Heart left ventricle (tissue), 16 donors: ENCODE data around the gene PLD4. TPM values are rescaled to one million over a fixed set of nuclear protein-coding genes. Genes with fewer than 3 reads are reported as not detected.

Source experiments
- ATAC-seq, 4 donors: fragments of 200-7000 bp; cut with Tn5 transposase; one replicate each; pipeline ENCODE4 v1.9.1; 2020 to 2022; ENCODE audit warnings: moderate library complexity in 4 of 4, mild to moderate bottlenecking in 3 of 4, moderate number of reproducible peaks in 1 of 4
- DNase-seq, 5 donors: peaks; one replicate each; pipeline ENCODE4 v3.0.0-alpha.2; 2020
- H3K27ac ChIP-seq, 12 donors: fragments of 200-600 bp; sonication (generic) in 4 of 12; one replicate each; pipeline versions ENCODE4 v1.5.0 to v1.8.0; 2016 to 2022; ENCODE audit warnings: mild to moderate bottlenecking in 2 of 12
- H3K27me3 ChIP-seq, 9 donors: fragments of 200-600 bp; sonication (generic) in 2 of 9; one replicate each; pipeline versions ENCODE4 v1.5.1 to v1.8.0; 2016 to 2022; ENCODE audit warnings: mild to moderate bottlenecking in 3 of 9
- H3K36me3 ChIP-seq, 9 donors: fragments of 200-600 bp; sonication (generic) in 2 of 9; one replicate each; pipeline versions ENCODE4 v1.5.0 to v1.8.0; 2018 to 2022; ENCODE audit warnings: mild to moderate bottlenecking in 2 of 9
- H3K4me1 ChIP-seq, 12 donors: fragments of 200-600 bp; sonication (generic) in 4 of 12; one replicate each; pipeline versions ENCODE4 v1.5.0 to v1.8.0; 2016 to 2022; ENCODE audit warnings: mild to moderate bottlenecking in 3 of 12
- H3K4me3 ChIP-seq, 12 donors: fragments of 200-600 bp; sonication (generic) in 4 of 12; one replicate each; pipeline versions ENCODE4 v1.5.0 to v1.8.0; 2017 to 2022; ENCODE audit warnings: mild to moderate bottlenecking in 9 of 12, moderate library complexity in 4 of 12
- H3K9me3 ChIP-seq, 12 donors: fragments of 200-600 bp; sonication (generic) in 4 of 12; one replicate each; pipeline versions ENCODE4 v1.5.0 to v1.8.0; 2016 to 2022; ENCODE audit warnings: mild to moderate bottlenecking in 1 of 12
- POLR2A ChIP-seq, 2 donors: fragments of 450-650 bp; IDR thresholded peaks; one replicate each; pipeline ENCODE4 v1.6.1; 2017; ENCODE audit warnings: antibody characterized with exemption in 2 of 2, mild to moderate bottlenecking in 2 of 2, moderate library complexity in 2 of 2
- WGBS, 4 donors: extraction: QIAGEN DNeasy Blood & Tissue Kit in 2 of 4; methylation state at CpG; one replicate each; pipeline versions ENCODE4 v1.1.5 to v1.1.7; 2013 to 2018; 5-methylcytosine and 5-hydroxymethylcytosine counted together
- intact Hi-C, 10 donors: fragments of 100-400 bp; cut with DNase I; formaldehyde crosslinking; loops; one replicate each; pipeline versions ENCODE4 v1.11.1 to v1.14.2; 2022
- polyA plus RNA-seq, 2 donors: library from polyadenylated mRNA; stranded (reverse); fragments of 200-250 nt; gene quantifications; one replicate each; pipeline ENCODE4 v1.2.3, GENCODE V29; 2013
- total RNA-seq, 9 donors: library from RNA; depleted of rRNA in 2 of 9; stranded (reverse); fragments of >200 nt in 2 of 9; fragmentation: NEBNext Ultra II Directional in 3 of 9; extraction: Animal tissue kit (Norgen Biotek cat#: 25700) in 3 of 9; gene quantifications; one replicate each; pipeline versions ENCODE4 v1.1.0 to v1.2.4, GENCODE V29; 2016 to 2023
- TF ChIP-seq, protein P1 (sequence below), 12 donors: fragments of 200-600 bp; sonication (generic) in 4 of 12; IDR thresholded peaks; one replicate each; pipeline versions ENCODE4 v1.5.0 to v1.8.0; 2018 to 2022; ENCODE audit warnings: antibody characterized with exemption in 12 of 12, mild to moderate bottlenecking in 5 of 12
- donor health status: ischemic (EF 13 %, LVEDD 7.1; RV severe dilation, severe dysfunction).
- donor health status: healthy with polysubstance abuse.
- donor health status: DM: no; HTN: yes; CAD: no.
- donor health status: DM: no; HTN: no; CAD: no.
- donor health status: ischemic (EF 25% LVEDD 6.9; RV normal size, moderate dysfunction).
- donor health status: ischemic (EF 25% LVEDD 5.7; RV mildly dilated, moderate dysfunction).
- donor health status: healthy.
- donor health status: DM: yes; HTN: yes; CAD: no.
- donor health status: ischemic (EF 35%, LVEDD 5.7; RV mildly dilated, moderate dysfunction).
- donor health status: nonischemic (EF 11% LVEDD 7.7; RV severe dilation, severe dysfunction).
- donor health status: DM: yes; HTN: yes; CAD: no.
- donor health status: PGD.
- donor health status: ischemic (EF 29% LVEDD 5.4; RV normal size, mild dysfunction).
- donor health status: nonischemic (EF 23%, LVEDD 6.1; RV moderate dilation, normal function).

Gene PLD4
- total and polyA plus RNA-seq, 11 donors, result 0.12 to 1.5 (median 0.33) TPM; not detected in 5

DNA sequence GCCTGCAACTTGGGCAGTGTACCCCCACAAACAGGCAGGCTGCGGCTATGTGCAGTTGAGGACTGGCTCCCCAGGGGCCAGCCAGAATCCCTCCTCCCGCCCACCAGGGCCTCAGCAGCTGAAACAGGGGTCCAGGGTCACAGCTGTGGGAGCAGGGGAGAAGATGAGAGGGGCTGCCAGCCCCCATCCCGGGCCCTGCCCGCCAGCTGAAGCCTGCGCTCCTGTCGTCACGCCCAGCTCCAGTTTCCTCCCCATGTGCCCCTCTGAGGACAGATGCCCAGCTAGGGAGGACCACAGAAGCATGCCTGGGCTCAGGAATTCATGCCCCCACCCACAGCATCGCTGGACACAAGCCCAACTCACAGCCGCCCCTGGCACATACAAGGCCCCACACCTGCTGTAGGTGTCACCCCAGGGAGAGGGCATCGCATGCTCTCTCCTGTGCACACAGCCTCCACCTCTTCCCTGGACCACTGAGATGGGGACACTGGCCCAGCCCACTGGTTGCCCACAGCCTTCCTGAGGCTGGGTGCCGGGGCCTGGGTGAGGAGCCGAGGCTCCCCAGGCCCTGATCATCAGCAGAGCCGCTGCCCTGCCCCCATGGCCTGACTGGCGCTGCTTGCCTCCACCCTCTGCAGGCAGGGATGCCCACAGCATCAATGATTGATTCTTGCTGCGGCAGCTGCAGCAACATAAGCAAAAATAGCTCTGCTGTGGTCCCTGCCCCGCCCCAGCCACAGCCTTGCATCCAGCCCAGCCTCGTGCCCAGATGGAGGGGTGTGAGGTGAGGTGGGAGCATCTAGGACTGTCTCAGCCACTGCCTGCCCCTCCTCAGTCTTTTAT, 57.2 kb downstream of the PLD4 start:
- Histone ChIP-seq H3K27me3 (peaks cover 0 to 13% (median 0%) of the 10 kb centered on the region in 9 donors), H3K9me3 (no peaks in the 10 kb centered on the region), H3K27ac (no peak overlapping the region), H3K4me3 (no peak overlapping the region), H3K4me1 (peaks cover 0 to 40% (median 22%) of the 10 kb centered on the region in 12 donors), H3K36me3 (no peaks in the 10 kb centered on the region)
- intact Hi-C loops, result loop anchor here in 3 of 10 donors (2.0 to 5.0 kb wide), 2 partner anchors 39 to 40 kb away; partner anchors contain the start of gene CDCA4 (in 3 of the 3)
- ATAC-seq, result no peak
- TF ChIP-seq POLR2A (IDR thresholded peaks at IDR 0.05), result no peak
- TF ChIP-seq, protein P1, sequence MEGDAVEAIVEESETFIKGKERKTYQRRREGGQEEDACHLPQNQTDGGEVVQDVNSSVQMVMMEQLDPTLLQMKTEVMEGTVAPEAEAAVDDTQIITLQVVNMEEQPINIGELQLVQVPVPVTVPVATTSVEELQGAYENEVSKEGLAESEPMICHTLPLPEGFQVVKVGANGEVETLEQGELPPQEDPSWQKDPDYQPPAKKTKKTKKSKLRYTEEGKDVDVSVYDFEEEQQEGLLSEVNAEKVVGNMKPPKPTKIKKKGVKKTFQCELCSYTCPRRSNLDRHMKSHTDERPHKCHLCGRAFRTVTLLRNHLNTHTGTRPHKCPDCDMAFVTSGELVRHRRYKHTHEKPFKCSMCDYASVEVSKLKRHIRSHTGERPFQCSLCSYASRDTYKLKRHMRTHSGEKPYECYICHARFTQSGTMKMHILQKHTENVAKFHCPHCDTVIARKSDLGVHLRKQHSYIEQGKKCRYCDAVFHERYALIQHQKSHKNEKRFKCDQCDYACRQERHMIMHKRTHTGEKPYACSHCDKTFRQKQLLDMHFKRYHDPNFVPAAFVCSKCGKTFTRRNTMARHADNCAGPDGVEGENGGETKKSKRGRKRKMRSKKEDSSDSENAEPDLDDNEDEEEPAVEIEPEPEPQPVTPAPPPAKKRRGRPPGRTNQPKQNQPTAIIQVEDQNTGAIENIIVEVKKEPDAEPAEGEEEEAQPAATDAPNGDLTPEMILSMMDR (IDR thresholded peaks at IDR 0.05), result no peak
- DNase-seq, result peak in 1 of 5 donors; percentile 41
- 82 to 84% (median 84%) methylated on average over 6 to 17 of the region's 17 CpGs for WGBS, 4 donors

DNA sequence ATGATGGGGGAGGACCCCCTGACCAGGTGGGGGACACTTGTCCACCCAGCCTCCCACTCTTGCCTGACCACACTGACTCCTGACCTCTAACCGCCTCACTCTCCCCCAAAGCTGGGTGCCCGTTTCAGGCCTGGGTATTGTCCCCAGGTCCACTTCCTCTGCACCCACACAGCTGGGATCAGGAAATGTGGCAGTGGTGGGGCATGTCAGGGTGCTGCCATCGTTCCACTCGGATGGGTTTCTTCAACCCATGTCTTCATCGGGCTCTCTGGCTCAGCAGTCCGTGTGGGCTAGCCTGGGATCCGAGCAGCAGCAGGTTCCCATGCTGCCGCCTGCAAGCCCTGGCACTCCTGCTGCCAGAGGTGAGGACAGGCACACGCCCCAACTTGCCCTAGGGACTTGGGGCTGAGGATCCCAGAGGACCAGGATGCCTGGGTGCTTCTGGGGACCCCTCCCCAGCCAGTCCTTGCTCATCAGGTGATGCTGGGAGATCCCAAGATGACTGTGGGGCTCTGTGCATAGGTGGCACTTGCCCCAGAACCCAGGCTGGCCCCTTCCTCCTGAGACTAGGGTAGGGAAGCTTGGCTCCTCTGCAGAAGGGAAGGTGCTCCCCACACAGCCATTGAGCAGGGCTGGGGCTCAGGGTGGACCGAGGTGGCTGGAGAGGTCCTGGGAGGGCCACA, 58.0 kb downstream of the PLD4 start:
- no peak for ATAC-seq
- 81 to 86% (median 86%) methylated on average over 8 to 10 of the region's 10 CpGs for WGBS, 4 donors
- H3K4me1 ChIP-seq, result peaks cover 0 to 41% (median 17%) of the 10 kb centered on the region in 12 donors
- intact Hi-C loops, result loop anchor here in 3 of 10 donors (2.0 to 5.0 kb wide), 2 partner anchors 38 to 40 kb away; partner anchors contain the start of gene CDCA4 (in 3 of the 3)
- no peaks in the 10 kb centered on the region for H3K9me3 ChIP-seq
- H3K36me3 ChIP-seq, result no peaks in the 10 kb centered on the region
- peaks cover 0 to 6% (median 0%) of the 10 kb centered on the region in 9 donors for H3K27me3 ChIP-seq
- no peak for TF ChIP-seq POLR2A (IDR thresholded peaks at IDR 0.05)
- TF ChIP-seq, protein P1 (IDR thresholded peaks at IDR 0.05), result no peak
- H3K4me3 ChIP-seq, result no peak overlapping the region
- H3K27ac ChIP-seq, result no peak overlapping the region
- DNase-seq, result peak in 1 of 5 donors; percentile 54

Other genes starting within 250 kb of the PLD4 start
- 10 to 100 TPM; 26.0 to 58.9 (median 28.8) TPM for gene INF2, start 235.3 kb upstream of the PLD4 start, total RNA-seq
- 10 to 100 TPM; 27.3 to 32.5 TPM for gene INF2, start 235.3 kb upstream of the PLD4 start, polyA plus RNA-seq
- gene ADSS1, start 200.7 kb upstream of the PLD4 start, total RNA-seq, result 100 to 1,000 TPM in 8 of 9 donors, 10 to 100 TPM in 1; 78.9 to 247 (median 160) TPM
- gene ADSS1, start 200.7 kb upstream of the PLD4 start, polyA plus RNA-seq, result 100 to 1,000 TPM in 1 of 2 donors, 10 to 100 TPM in 1; 64.7 to 258 TPM
- 100 to 1,000 TPM in 2 of 9 donors, 10 to 100 TPM in 7; 41.0 to 203 (median 53.9) TPM for gene SIVA1, start 171.7 kb upstream of the PLD4 start, total RNA-seq
- gene SIVA1, start 171.7 kb upstream of the PLD4 start, polyA plus RNA-seq, result 100 to 1,000 TPM; 126 to 191 TPM
- 100 to 1,000 TPM; 115 to 173 (median 143) TPM for gene AKT1, start 129.1 kb upstream of the PLD4 start, total RNA-seq
- gene AKT1, start 129.1 kb upstream of the PLD4 start, polyA plus RNA-seq, result 100 to 1,000 TPM; 108 to 129 TPM
- 10 to 100 TPM in 3 of 9 donors, 1 to 10 TPM in 6; 4.9 to 12.9 (median 7.4) TPM for gene ZBTB42, start 123.8 kb upstream of the PLD4 start, total RNA-seq
- gene ZBTB42, start 123.8 kb upstream of the PLD4 start, polyA plus RNA-seq, result 10 to 100 TPM in 1 of 2 donors, 1 to 10 TPM in 1; 4.2 to 12.3 TPM
- 10 to 100 TPM in 8 of 9 donors, 1 to 10 TPM in 1; 9.1 to 21.9 (median 12.5) TPM for gene CEP170B, start 59.6 kb upstream of the PLD4 start, total RNA-seq
- 10 to 100 TPM in 1 of 2 donors, 1 to 10 TPM in 1; 7.5 to 17.9 TPM for gene CEP170B, start 59.6 kb upstream of the PLD4 start, polyA plus RNA-seq
- gene AHNAK2, start 53.5 kb downstream of the PLD4 start, total RNA-seq, result 10 to 100 TPM in 2 of 9 donors, 1 to 10 TPM in 7; 1.5 to 22.3 (median 3.7) TPM
- gene AHNAK2, start 53.5 kb downstream of the PLD4 start, polyA plus RNA-seq, result 1 to 10 TPM; 2.2 to 2.5 TPM
- 1 to 10 TPM in 7 of 9 donors, under 1 TPM in 2; 0.76 to 3.7 (median 2.6) TPM for gene CLBA1, start 60.9 kb downstream of the PLD4 start, total RNA-seq
- gene CLBA1, start 60.9 kb downstream of the PLD4 start, polyA plus RNA-seq, result 1 to 10 TPM; 1.3 to 3.7 TPM
- 1 to 10 TPM; 1.4 to 6.0 (median 2.4) TPM for gene CDCA4, start 96.2 kb downstream of the PLD4 start, total RNA-seq
- gene CDCA4, start 96.2 kb downstream of the PLD4 start, polyA plus RNA-seq, result 1 to 10 TPM; 2.3 to 3.3 TPM
- gene GPR132, start 140.6 kb downstream of the PLD4 start, total RNA-seq, result 1 to 10 TPM in 3 of 9 donors, under 1 TPM in 6; 0.27 to 5.3 (median 0.77) TPM
- gene GPR132, start 140.6 kb downstream of the PLD4 start, polyA plus RNA-seq, result under 1 TPM; 0.50 to 0.51 TPM
- gene JAG2, start 243.9 kb downstream of the PLD4 start, total RNA-seq, result 10 to 100 TPM; 20.4 to 62.4 (median 28.6) TPM
- gene JAG2, start 243.9 kb downstream of the PLD4 start, polyA plus RNA-seq, result 10 to 100 TPM; 19.1 to 25.2 TPM